GM12875 (cell line): ENCODE measurements around the gene MAPKAPK2.

Source experiments
- H3K4me3 ChIP-seq: one replicate; pipeline ENCODE4 v1.5.1; 2011; ENCODE audit warnings: low read depth, low read length, control low read depth
- TF ChIP-seq, protein P1 (sequence below): IDR thresholded peaks from 2 replicates; pipeline ENCODE4 v1.5.1; 2011; ENCODE audit warnings: low read depth, mild to moderate bottlenecking, control low read depth, inconsistent platforms, low read length, moderate library complexity, borderline replicate concordance; ENCODE audit not compliant: insufficient read depth

The MAPKAPK2 gene

DNA sequence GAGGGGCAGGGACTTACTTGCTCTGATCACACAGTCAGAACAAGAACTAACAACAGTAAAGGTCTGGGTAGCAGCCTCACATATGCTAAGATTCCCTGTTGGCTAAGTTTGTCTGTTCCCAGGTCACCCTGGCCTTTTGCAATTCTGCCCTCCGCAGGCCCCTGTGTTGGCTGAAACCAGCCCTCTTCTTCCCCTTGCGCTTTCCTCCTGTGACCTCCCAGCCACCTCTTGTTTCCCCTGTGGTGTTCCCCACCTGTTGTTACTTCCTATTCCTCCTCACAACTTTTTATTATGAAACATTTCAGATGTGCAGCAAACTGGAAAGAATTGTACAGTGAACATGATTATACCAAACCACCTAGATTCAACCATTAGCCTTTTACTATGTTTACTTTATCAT, 23.4 kb downstream of the MAPKAPK2 start:
- TF ChIP-seq, protein P1, sequence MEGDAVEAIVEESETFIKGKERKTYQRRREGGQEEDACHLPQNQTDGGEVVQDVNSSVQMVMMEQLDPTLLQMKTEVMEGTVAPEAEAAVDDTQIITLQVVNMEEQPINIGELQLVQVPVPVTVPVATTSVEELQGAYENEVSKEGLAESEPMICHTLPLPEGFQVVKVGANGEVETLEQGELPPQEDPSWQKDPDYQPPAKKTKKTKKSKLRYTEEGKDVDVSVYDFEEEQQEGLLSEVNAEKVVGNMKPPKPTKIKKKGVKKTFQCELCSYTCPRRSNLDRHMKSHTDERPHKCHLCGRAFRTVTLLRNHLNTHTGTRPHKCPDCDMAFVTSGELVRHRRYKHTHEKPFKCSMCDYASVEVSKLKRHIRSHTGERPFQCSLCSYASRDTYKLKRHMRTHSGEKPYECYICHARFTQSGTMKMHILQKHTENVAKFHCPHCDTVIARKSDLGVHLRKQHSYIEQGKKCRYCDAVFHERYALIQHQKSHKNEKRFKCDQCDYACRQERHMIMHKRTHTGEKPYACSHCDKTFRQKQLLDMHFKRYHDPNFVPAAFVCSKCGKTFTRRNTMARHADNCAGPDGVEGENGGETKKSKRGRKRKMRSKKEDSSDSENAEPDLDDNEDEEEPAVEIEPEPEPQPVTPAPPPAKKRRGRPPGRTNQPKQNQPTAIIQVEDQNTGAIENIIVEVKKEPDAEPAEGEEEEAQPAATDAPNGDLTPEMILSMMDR = no peak

DNA sequence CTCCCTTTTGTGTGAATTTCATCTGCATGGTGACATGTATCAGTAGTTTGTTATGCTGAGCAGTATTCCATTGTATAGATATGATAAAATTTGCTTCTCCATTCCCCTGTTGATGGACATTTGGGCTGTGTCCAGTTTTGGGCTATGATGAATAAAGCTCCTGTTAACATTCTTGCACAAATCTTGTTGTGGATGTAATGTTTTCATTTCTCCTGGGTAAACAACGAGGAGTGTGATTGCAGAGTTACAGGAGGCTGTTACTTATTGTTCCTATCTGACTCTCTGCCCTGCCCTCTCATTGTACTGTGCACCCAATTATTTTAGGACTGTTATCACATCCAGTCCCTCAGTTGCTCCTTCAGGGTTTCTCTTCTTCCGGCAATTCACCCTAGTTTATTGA, 24.2 kb downstream of the MAPKAPK2 start:
- H3K4me3 ChIP-seq = no peak overlapping the region
- TF ChIP-seq, protein P1 = no peak

More for the DNA sequence above, 23.4 kb downstream of the MAPKAPK2 start:
- no peak overlapping the region for H3K4me3 ChIP-seq

DNA sequence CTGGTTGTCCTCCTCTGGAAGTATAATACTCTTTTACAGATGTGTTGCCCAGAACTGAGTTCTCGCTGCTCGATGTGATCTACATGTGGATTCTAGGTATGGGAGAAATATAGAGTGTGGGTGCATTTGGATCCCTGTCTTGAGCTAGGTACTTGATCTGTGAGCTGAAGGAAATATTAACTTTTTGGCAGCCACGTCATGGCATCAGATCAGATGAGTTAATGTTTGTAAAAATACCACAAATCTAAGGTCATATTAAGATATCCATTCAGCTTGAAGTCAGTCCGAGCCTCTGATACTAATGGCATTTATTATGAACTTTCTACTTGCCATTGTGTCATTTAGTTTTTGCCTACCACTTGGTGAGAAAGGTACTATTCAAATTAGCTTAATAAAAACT, 24.6 kb downstream of the MAPKAPK2 start:
- TF ChIP-seq, protein P1 = no peak

DNA sequence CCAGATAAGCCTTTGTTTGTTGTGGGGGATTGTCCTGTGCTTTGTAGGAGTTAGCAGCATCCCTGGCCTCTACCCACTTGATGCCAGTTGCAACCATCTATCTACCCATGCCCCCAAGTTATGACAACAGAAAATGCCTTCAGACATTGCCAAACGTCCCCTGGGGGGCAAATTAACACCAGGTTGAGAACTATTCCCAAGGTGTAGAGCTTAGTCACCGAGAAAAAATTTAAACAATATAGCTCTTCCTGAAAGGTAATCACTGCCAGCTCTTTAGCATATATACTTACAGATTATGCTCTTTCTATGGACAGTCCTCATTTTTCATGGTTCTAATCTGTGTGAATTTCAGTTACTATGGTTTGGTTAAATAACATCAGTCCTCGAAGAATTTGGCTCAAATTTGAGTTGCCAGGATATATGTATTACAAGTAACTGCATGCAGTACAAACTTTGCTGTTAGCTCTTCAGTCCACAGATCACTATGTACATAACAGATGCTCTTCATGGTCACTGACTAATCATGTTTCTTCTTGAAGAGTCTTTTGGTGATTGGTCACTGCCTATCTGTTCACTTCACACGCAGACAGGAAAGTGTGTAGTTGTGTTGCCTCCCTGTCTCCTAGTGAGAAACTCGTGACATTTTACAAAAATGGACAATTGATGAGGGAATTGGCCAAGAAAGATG, 25.2 kb downstream of the MAPKAPK2 start:
- TF ChIP-seq, protein P1 = no peak
- H3K4me3 ChIP-seq = no peak overlapping the region

More for the DNA sequence above, 24.6 kb downstream of the MAPKAPK2 start:
- H3K4me3 ChIP-seq = no peak overlapping the region

DNA sequence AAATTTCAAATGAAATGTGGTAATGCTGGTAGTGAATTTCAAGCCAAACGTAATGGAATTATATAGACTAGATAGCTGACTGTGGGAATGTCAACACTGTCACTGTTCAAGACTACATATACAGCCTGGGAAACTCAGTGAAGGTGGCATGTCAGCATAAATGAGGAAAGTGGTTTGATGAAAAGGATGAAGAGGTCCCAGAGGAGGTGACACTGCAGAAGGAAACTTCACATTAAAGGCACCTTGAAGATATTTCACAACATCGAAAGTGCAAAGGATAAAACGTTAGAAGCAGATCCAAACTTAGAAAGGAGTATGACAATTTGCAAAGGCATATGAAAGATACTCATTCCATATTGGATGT, 25.7 kb downstream of the MAPKAPK2 start:
- H3K4me3 ChIP-seq = no peak overlapping the region
- TF ChIP-seq, protein P1 = no peak

DNA sequence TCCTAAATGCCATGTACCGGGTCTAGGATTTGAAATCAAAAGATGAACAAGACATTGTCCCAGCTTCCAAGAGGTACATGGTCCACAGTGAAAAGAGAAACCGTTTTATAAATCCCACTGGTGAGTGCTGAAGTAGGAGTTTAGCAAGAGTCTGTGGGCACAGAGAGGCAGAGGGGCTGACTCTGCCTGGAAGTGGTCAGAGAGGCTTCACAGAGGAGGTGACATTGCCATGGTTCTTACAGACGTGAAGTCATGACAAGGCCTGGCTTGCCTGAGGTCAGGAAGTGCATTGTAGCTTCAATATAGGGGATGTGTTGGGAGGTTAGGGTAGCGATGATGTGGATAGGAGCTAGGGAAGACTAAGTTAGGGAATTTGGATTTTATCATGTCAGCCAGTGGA, 28.4 kb downstream of the MAPKAPK2 start:
- no peak overlapping the region for H3K4me3 ChIP-seq
- TF ChIP-seq, protein P1 = no peak

DNA sequence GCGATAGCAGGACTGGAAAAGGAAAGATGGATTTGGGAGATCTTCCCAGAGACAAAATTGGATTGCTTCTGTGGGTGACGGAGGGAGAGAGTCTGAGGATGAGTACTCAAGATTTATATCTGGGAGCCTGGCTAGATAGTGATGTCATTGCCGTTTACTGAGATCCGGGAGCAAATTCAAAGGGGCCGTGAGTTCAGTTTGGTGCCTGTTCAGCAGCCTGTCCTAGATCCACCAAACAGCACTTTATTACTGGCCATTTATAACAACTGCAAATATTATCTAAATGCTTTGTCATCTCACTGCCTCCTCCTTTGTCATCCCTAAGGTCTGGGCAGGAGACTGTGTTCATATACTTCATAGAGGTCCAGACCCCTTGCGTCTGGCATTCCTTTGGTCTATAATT, 29.2 kb downstream of the MAPKAPK2 start:
- H3K4me3 ChIP-seq = no peak overlapping the region
- TF ChIP-seq, protein P1 = no peak
